SW 1271 (cell line): Measurements from ENCODE around the gene NR2F1-AS1.
"Not testable (repeated sequence)": the region's sequence is repeated elsewhere in the genome, so short reads cannot be mapped to it uniquely, and the experiment has no call there.

ENCODE experiments used
- DNase-seq, 2 experiments: peaks; one replicate each; lab custom pipeline; 2025; lab: John Stamatoyannopoulos, UW

Gene NR2F1-AS1

GRCh38 chr5:93576994-93577853 is 3.8 kb downstream of the NR2F1-AS1 start:
- DNase-seq, result no peak

GRCh38 chr5:93575461-93576414 is 5.3 kb downstream of the NR2F1-AS1 start:
- DNase-seq, result no peak

GRCh38 chr5:93574491-93575305 is 6.3 kb downstream of the NR2F1-AS1 start:
- no peak for DNase-seq

- DNase-seq, result no peak
Observed at GRCh38 chr5:93573354-93574351, 7.4 kb downstream of the NR2F1-AS1 start.

- no peak for DNase-seq
Observed at GRCh38 chr5:93572608-93573353, 8.2 kb downstream of the NR2F1-AS1 start.

GRCh38 chr5:93572101-93572607 is 8.9 kb downstream of the NR2F1-AS1 start:
- DNase-seq, result no peak

GRCh38 chr5:93571114-93571949 is 9.7 kb downstream of the NR2F1-AS1 start:
- DNase-seq, result no peak

- no peak for DNase-seq
Observed at GRCh38 chr5:93570294-93571113, 10.5 kb downstream of the NR2F1-AS1 start.

GRCh38 chr5:93569300-93570160 is 11.5 kb downstream of the NR2F1-AS1 start:
- DNase-seq, result no peak

- DNase-seq, result no peak
Observed at GRCh38 chr5:93567424-93567823, 13.6 kb downstream of the NR2F1-AS1 start.

GRCh38 chr5:93566091-93566490 is 14.9 kb downstream of the NR2F1-AS1 start:
- no peak for DNase-seq

- no peak for DNase-seq
Observed at GRCh38 chr5:93557021-93557604, 23.9 kb downstream of the NR2F1-AS1 start.

GRCh38 chr5:93549594-93549993 is 31.4 kb downstream of the NR2F1-AS1 start:
- not testable (repeated sequence) for DNase-seq

GRCh38 chr5:93545872-93546271 is 35.1 kb downstream of the NR2F1-AS1 start:
- no peak for DNase-seq

- DNase-seq, result no peak
Observed at GRCh38 chr5:93532370-93532769, 48.6 kb downstream of the NR2F1-AS1 start.

GRCh38 chr5:93521815-93522214 is 59.2 kb downstream of the NR2F1-AS1 start:
- DNase-seq, result not testable (repeated sequence)
